GM21515 (cell line): ENCODE data around the gene RXFP1.
A peak's percentile ranks its signal among the peaks of the same experiment; 100 is the strongest.

Experiments used
- ATAC-seq: cut with Tn5 transposase; IDR thresholded peaks from one replicate; pipeline ENCODE4 v1.9.1; 2021; ENCODE audit not compliant: unreplicated experiment

The RXFP1 gene

DNA sequence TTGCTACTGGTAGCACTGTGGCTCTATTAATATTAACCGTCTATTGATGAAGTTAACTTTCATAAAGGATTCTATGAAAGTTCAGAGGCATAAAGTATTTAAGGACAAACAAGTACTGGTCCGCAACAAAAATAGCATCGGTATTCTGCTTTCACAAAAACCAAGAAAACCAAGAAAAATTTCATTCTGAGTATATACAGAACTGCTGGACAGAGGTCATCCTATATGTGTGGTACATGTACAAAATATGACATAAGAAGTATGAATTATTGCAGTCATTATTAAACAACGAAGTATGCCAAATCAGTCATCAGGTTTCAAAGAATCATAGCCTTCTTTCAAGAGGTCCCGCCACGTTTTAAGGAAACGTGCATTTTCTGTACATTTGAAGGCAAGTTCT, 147.6 kb downstream of the RXFP1 start:
- no peak for ATAC-seq

GRCh38 chr4:158670975-158671664, 149.4 kb downstream of the RXFP1 start:
- peak; percentile 32 for ATAC-seq

DNA sequence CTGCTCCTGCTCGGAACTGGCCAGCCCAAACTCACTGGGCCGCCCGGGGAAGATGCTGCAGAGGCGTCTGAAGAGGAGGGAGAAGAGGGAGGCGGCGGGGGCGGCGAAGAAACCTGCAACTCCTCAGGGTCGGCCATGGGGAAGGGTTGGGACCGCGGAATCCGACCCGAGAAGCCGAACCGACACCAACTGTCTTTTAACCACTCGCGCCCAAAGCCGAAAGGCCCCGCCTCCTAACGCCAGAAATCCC, 149.9 kb downstream of the RXFP1 start, which contains the start of gene C4orf46:
Gene C4orf46 (minus strand): TSS at position 223 of the 250 bp plus-strand sequence. CDS start 86 bp downstream, at position 137.
- no peak for ATAC-seq

DNA sequence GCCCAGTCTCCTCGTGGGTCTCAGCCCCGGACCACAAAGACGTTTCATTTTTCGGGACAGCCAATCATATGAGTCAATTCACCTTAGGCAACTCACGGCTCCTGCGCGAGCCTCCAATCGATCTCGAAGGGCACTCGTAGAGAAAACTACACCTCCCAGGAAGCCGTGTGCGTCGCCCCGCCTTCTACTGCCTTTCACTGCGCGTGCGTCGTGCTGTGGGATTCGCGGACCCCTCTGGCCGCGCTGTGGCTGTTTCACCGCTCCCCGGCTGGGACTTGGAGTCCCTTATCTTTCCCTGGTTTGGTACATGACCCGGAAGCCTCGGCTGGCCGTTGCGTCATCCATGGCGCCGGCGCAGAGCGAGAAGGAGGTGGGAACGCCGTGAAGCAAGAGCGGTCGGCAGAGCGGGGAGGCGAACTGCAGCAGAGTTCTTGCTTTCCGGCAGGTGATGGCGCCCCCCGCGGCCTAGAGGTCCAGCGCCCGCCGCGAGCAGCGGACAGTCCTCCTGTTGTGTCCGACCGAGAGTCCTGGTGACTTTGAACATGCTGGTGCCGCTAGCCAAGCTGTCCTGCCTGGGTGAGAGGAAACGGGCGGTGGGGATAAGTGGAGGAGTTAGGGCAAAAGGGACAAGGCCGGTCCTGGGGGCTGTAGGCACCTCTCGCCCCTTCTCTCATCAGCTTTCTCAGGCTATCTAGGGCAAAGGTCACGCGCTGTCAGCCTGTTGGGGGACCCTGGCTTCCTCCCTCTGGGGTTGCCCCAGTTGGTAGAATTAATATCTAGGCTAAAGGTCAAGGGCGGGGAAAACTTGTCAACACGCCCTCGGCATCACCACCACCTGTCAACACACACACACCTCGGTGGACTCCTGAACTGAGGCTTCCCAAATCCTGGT, 150.5 kb downstream of the RXFP1 start, which contains the start of gene ETFDH:
Gene ETFDH (plus strand): TSS at position 382 of the 892 bp plus-strand sequence. CDS start 161 bp downstream, at position 543.
- ATAC-seq: peak; percentile 88

GRCh38 chr4:158673633-158674032, 152.0 kb downstream of the RXFP1 start:
- no peak for ATAC-seq

- ATAC-seq: no peak
Observed at GRCh38 chr4:158676076-158676475, 154.4 kb downstream of the RXFP1 start.

GRCh38 chr4:158678767-158679166, 157.1 kb downstream of the RXFP1 start:
- ATAC-seq: no peak

DNA sequence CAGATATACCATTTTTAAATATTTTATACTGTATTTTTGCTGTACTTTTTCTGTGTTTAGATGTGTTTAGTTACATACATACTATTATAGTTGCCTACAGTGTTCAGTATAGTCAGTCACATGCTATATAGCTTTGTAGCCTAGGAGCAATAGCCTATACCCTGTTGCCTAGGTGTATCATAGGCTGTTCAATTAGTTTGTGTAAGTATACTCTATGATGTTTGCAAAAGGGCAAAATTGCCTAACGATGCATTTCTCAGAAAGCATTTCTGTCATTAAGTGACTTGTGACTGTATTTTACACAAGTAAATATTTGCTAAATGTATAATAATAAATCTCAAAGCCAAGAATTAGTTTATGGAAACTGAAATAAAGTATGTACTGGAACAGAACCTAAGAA, 159.9 kb downstream of the RXFP1 start:
- no peak for ATAC-seq

- ATAC-seq: no peak
Observed at GRCh38 chr4:158682066-158682465, 160.4 kb downstream of the RXFP1 start.

DNA sequence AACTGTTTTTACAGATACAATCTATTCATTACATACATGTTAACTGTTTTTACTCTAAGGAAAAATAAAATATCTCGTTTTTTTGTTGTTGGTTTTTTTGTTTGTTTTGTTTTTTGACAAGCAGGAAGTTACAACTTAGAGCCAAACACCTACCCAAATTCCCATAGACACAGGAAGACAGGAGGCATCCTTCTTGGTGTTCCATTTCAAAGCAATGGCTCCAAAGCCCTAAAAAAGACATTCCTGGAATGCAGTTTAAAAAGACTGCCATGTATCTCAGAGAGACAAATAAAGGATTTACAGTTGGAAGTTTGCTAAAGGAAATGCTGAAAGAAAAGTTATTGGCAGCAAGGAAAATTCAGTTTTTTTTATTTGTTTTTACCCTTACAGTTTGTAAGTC, 167.1 kb downstream of the RXFP1 start:
- ATAC-seq: no peak
